ENCODE measurements around the gene TPGS1. TPM values are rescaled to one million over a fixed set of nuclear protein-coding genes. Genes with fewer than 3 reads are reported as not detected.

TPGS1 gene
- total and polyA plus RNA-seq, 4 donors: 12.2 to 32.7 (median 25.5) TPM

- DNase-seq (no peak), ATAC-seq (ENCODE audit: insufficient read depth, low FRiP score) (no peak)
- no peak overlapping the region for H3K9ac ChIP-seq (ENCODE audit: insufficient read depth in 1 of 2, low read length in 2 of 2)
- peaks cover 0 to 7% (median 0%) of the 10 kb centered on the region in 5 donors for H3K4me1 ChIP-seq (ENCODE audit: control insufficient read depth in 5 of 5, insufficient read depth in 5 of 5, low read length in 5 of 5)
- TF ChIP-seq CTCF (IDR thresholded peaks at IDR 0.05; ENCODE audit: control extremely low read depth, extremely low read depth): no peak
- peaks cover 0 to 29% (median 13%) of the 10 kb centered on the region in 3 donors for H3K27me3 ChIP-seq (ENCODE audit: control insufficient read depth in 3 of 3, insufficient read depth in 3 of 3, low read length in 2 of 3)
- H3K9me3 ChIP-seq (ENCODE audit: control insufficient read depth in 4 of 4, insufficient read depth in 3 of 4, low read length in 3 of 4): peaks cover 0 to 3% (median 0%) of the 10 kb centered on the region in 4 donors
- no peak overlapping the region for H3K27ac ChIP-seq (ENCODE audit: low read depth in 1 of 2, low read length in 1 of 2)
- H3K36me3 ChIP-seq (ENCODE audit: control insufficient read depth in 4 of 4, insufficient read depth in 4 of 4, low read length in 4 of 4): no peaks in the 10 kb centered on the region
- H3K4me3 ChIP-seq: no peak overlapping the region
- WGBS, 2 donors: 1 to 2% methylated on average over 16 to 36 of the region's 36 CpGs
Measured at GRCh38 chr19:497491-497868, 9.8 kb upstream of the TPGS1 start.

- Histone ChIP-seq H3K9ac (ENCODE audit: insufficient read depth in 1 of 2, low read length in 2 of 2) (no peak overlapping the region), H3K4me1 (ENCODE audit: control insufficient read depth in 5 of 5, insufficient read depth in 5 of 5, low read length in 5 of 5) (peaks cover 0 to 7% (median 0%) of the 10 kb centered on the region in 5 donors), H3K36me3 (ENCODE audit: control insufficient read depth in 4 of 4, insufficient read depth in 4 of 4, low read length in 4 of 4) (no peaks in the 10 kb centered on the region), H3K27me3 (ENCODE audit: control insufficient read depth in 3 of 3, insufficient read depth in 3 of 3, low read length in 2 of 3) (peaks cover 0 to 29% (median 13%) of the 10 kb centered on the region in 3 donors), H3K4me3 (no peak overlapping the region), H3K27ac (ENCODE audit: low read depth in 1 of 2, low read length in 1 of 2) (no peak overlapping the region), H3K9me3 (ENCODE audit: control insufficient read depth in 4 of 4, insufficient read depth in 3 of 4, low read length in 3 of 4) (peaks cover 0 to 3% (median 0%) of the 10 kb centered on the region in 4 donors)
- 7 to 16% methylated on average over 39 to 50 of the region's 50 CpGs for WGBS, 2 donors
- no peak for DNase-seq
- no peak for TF ChIP-seq CTCF (IDR thresholded peaks at IDR 0.05; ENCODE audit: control extremely low read depth, extremely low read depth)
- no peak for ATAC-seq (ENCODE audit: insufficient read depth, low FRiP score)
Measured at GRCh38 chr19:497869-498510, 9.3 kb upstream of the TPGS1 start.

- no peak overlapping the region for H3K9ac ChIP-seq (ENCODE audit: insufficient read depth in 1 of 2, low read length in 2 of 2)
- no peak overlapping the region for H3K4me3 ChIP-seq
- H3K36me3 ChIP-seq (ENCODE audit: control insufficient read depth in 4 of 4, insufficient read depth in 4 of 4, low read length in 4 of 4): no peaks in the 10 kb centered on the region
- ATAC-seq (ENCODE audit: insufficient read depth, low FRiP score) (no peak), DNase-seq (no peak)
- peaks cover 0 to 3% (median 0%) of the 10 kb centered on the region in 4 donors for H3K9me3 ChIP-seq (ENCODE audit: control insufficient read depth in 4 of 4, insufficient read depth in 3 of 4, low read length in 3 of 4)
- 26 to 27% methylated on average over 18 to 26 of the region's 26 CpGs for WGBS, 2 donors
- peaks cover 0 to 7% (median 0%) of the 10 kb centered on the region in 5 donors for H3K4me1 ChIP-seq (ENCODE audit: control insufficient read depth in 5 of 5, insufficient read depth in 5 of 5, low read length in 5 of 5)
- peaks cover 0 to 29% (median 13%) of the 10 kb centered on the region in 3 donors for H3K27me3 ChIP-seq (ENCODE audit: control insufficient read depth in 3 of 3, insufficient read depth in 3 of 3, low read length in 2 of 3)
- H3K27ac ChIP-seq (ENCODE audit: low read depth in 1 of 2, low read length in 1 of 2): no peak overlapping the region
- no peak for TF ChIP-seq CTCF (IDR thresholded peaks at IDR 0.05; ENCODE audit: control extremely low read depth, extremely low read depth)
Measured at GRCh38 chr19:498511-498891, 8.8 kb upstream of the TPGS1 start.
